ENCODE results near the gene HSD17B3.

Gene HSD17B3

DNA sequence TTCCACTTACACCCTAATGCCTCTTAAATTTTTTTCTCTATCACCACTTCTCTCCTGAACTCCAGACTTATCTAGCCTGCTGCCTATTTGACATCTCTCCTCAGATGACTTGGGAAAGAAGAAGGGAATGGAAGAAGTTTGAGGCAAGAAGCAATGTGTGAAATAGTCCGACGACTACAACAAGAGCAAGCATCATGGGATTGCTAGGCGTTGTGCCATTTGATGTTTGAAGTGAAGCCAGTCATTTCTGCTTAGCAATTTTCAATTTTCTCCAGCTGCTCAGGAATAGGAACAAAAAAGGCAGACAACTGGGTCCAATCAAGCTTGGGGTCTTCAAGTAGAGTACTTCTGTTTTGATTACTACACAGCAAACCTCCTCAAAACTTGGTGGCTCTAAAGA is 106.4 kb downstream of the HSD17B3 start:
- H3K4me2 ChIP-seq (ENCODE audit: low read length): no peak overlapping the region
- H3K36me3 ChIP-seq (ENCODE audit: insufficient read depth, low read length): no peaks in the 10 kb centered on the region

DNA sequence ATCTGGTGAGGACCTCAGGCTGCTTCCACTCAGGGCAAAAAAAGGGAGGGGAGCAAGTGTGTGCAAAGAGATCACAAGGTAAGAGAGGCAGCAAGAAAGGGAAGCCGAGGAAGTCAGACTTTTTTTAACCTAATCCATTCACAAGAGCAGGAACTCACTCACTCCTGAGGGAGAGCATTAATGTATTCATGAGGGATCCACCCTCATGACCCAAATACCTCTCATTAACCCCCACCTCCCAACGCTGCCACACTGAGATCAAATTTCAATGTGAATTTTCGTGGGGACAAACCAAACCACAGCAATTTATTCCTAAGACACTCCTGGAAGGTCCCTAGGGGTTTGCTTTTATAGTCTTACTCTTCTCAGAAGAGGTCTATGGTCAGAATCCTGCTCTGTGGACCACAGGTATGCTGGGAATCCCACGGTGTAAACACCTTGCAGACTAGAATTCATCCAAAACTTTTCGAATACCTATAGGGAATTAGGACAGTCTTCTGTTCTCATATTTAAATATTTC is 108.7 kb downstream of the HSD17B3 start:
- H3K9ac ChIP-seq (ENCODE audit: low read length): no peak overlapping the region
- no peak overlapping the region for H3K4me2 ChIP-seq (ENCODE audit: low read length)
- no peak overlapping the region for H3K4me3 ChIP-seq (ENCODE audit: low read depth, low read length, poor library complexity, severe bottlenecking)
- no peaks in the 10 kb centered on the region for H3K9me3 ChIP-seq (ENCODE audit: low read length)
- H3K79me2 ChIP-seq (ENCODE audit: insufficient read depth, low read length): no peaks in the 10 kb centered on the region
- H3K9me2 ChIP-seq (ENCODE audit: low read depth, low read length): no peaks in the 10 kb centered on the region
- no peak overlapping the region for H2AFZ ChIP-seq (ENCODE audit: low read length)
- H3K4me1 ChIP-seq (ENCODE audit: insufficient read depth, low read length, severe bottlenecking): no peaks in the 10 kb centered on the region
- H3K27ac ChIP-seq (ENCODE audit: low read depth, low read length, poor library complexity, severe bottlenecking): no peak overlapping the region
- TF ChIP-seq CTCF (IDR thresholded peaks at IDR 0.05; ENCODE audit: low read length) (no peak), EZH2 (IDR thresholded peaks at IDR 0.05; ENCODE audit: borderline replicate concordance, low read length) (no peak)
- no peaks in the 10 kb centered on the region for H3K27me3 ChIP-seq (ENCODE audit: insufficient read depth, low read length)
- H3K36me3 ChIP-seq (ENCODE audit: insufficient read depth, low read length): no peaks in the 10 kb centered on the region
- H3F3A ChIP-seq (ENCODE audit: insufficient read depth, low read length): no peaks in the 10 kb centered on the region
- no peaks in the 10 kb centered on the region for H4K20me1 ChIP-seq (ENCODE audit: insufficient read depth, low read length)

More for the DNA sequence above, 106.4 kb downstream of the HSD17B3 start:
- TF ChIP-seq CTCF (IDR thresholded peaks at IDR 0.05; ENCODE audit: low read length) (no peak), EZH2 (IDR thresholded peaks at IDR 0.05; ENCODE audit: borderline replicate concordance, low read length) (no peak)
- Histone ChIP-seq H3K9me3 (ENCODE audit: low read length) (no peaks in the 10 kb centered on the region), H3K9me2 (ENCODE audit: low read depth, low read length) (no peaks in the 10 kb centered on the region), H3F3A (ENCODE audit: insufficient read depth, low read length) (no peaks in the 10 kb centered on the region), H4K20me1 (ENCODE audit: insufficient read depth, low read length) (no peaks in the 10 kb centered on the region), H3K79me2 (ENCODE audit: insufficient read depth, low read length) (no peaks in the 10 kb centered on the region), H3K4me3 (ENCODE audit: low read depth, low read length, poor library complexity, severe bottlenecking) (no peak overlapping the region), H3K27me3 (ENCODE audit: insufficient read depth, low read length) (no peaks in the 10 kb centered on the region), H3K9ac (ENCODE audit: low read length) (no peak overlapping the region), H3K4me1 (ENCODE audit: insufficient read depth, low read length, severe bottlenecking) (no peaks in the 10 kb centered on the region), H2AFZ (ENCODE audit: low read length) (no peak overlapping the region), H3K27ac (ENCODE audit: low read depth, low read length, poor library complexity, severe bottlenecking) (no peak overlapping the region)

- Histone ChIP-seq H3K9me2 (ENCODE audit: low read depth, low read length) (no peaks in the 10 kb centered on the region), H3K4me1 (ENCODE audit: insufficient read depth, low read length, severe bottlenecking) (no peaks in the 10 kb centered on the region), H3K27ac (ENCODE audit: low read depth, low read length, poor library complexity, severe bottlenecking) (no peak overlapping the region), H3F3A (ENCODE audit: insufficient read depth, low read length) (no peaks in the 10 kb centered on the region), H3K36me3 (ENCODE audit: insufficient read depth, low read length) (no peaks in the 10 kb centered on the region), H3K79me2 (ENCODE audit: insufficient read depth, low read length) (no peaks in the 10 kb centered on the region), H2AFZ (ENCODE audit: low read length) (no peak overlapping the region), H4K20me1 (ENCODE audit: insufficient read depth, low read length) (no peaks in the 10 kb centered on the region), H3K4me3 (ENCODE audit: low read depth, low read length, poor library complexity, severe bottlenecking) (no peak overlapping the region), H3K4me2 (ENCODE audit: low read length) (no peak overlapping the region), H3K9ac (ENCODE audit: low read length) (no peak overlapping the region), H3K27me3 (ENCODE audit: insufficient read depth, low read length) (no peaks in the 10 kb centered on the region), H3K9me3 (ENCODE audit: low read length) (no peaks in the 10 kb centered on the region)
- TF ChIP-seq EZH2 (IDR thresholded peaks at IDR 0.05; ENCODE audit: borderline replicate concordance, low read length) (no peak), CTCF (IDR thresholded peaks at IDR 0.05; ENCODE audit: low read length) (no peak)
These were observed 109.3 kb downstream of the HSD17B3 start for GRCh38 chr9:96192710-96193109.
